GM18507 (cell line): ENCODE measurements around the gene AK5.
"Not testable (repeated sequence)": the region's sequence is repeated elsewhere in the genome, so short reads cannot be mapped to it uniquely, and the experiment has no call there.

ENCODE experiments used
- DNase-seq: peaks from one replicate; pipeline ENCODE4 v3.0.0; 2011; ENCODE audit warnings: low read depth; ENCODE audit not compliant: insufficient read length; ENCODE audit errors: extremely low spot score
- FAIRE-seq: peaks from 2 replicates; lab custom pipeline; 2011; peaks lifted over from hg19 to GRCh38; lab: Jason Lieb, UNC

Gene AK5

DNA sequence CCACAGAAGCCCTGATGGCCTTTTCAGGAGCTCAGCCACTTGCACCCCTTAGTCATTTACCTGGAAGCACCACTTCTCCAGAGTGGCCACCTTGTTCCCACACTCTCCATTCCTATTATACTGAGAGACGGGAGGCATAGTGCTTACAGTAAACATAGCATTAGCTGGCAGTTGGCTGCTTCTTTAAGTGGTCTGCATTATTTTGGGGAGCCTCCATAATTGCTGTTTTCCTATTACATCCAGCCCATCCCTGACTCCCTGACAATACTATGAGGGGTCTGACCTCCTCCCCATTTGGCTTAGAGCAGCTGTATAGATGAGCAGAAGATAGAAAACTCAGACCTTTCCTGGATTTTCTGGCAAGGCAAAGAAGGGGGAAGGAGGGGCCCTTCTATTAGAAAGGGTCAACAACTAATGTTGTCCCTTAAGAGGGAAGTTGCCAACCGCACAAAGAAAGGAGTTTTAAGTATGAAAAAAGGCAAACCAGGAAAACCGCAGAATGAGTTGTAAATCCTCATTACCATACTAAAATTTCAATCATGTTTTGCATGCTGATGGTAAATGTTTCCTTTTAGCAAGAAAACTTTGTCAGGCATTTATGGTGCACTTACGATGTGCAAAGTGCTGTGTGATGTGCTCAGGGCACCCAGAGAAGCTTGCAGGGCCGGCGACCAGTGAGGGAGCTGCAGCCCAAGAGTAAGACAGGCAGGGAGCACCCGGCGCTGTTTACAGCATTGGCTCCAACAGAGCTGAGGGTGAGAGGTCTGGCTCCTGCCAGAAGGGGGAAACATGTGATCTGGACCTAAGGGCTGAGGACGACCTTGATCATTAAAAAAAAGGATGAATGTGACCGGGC, 233.3 kb downstream of the AK5 start:
- FAIRE-seq: no peak
- no peak for DNase-seq

DNA sequence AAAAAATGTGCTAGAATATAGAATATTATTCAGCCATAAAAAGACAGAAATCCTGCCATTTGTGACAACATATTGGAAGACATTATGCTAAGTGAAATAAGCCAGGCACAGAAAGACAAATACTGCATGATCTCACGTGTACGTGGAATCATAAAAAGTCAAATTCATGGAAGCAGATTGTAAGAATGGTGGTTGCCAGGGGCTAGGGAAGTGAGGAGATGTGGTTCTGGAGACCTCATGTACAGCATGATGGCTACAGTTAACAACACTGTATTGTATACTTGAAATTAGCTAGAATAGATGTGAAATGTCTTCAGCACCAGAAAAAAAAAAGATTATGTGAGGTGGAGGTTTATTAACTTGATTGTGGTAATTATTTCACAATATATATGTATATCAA, 234.3 kb downstream of the AK5 start:
- DNase-seq (no peak), FAIRE-seq (no peak)

DNA sequence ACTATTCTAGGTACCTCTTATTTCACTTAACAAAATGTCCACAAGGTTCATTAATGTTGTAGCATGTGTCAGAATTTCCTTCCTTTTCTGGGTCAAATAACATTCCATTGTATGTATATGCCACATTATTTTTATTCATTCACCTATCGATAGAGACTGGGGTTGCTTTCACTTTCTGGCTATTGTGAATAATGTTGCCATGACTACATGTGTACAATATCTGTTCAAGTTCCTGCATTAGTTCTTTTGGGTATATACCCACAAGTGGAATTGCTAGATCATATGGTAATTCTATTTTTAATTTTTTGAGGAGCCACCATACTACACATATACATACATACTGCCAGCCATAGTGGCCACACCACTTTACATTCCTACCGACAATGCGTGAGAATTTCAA, 242.2 kb downstream of the AK5 start:
- DNase-seq (no peak), FAIRE-seq (no peak)

- not testable (repeated sequence) for FAIRE-seq, DNase-seq
Measured at GRCh38 chr1:77531149-77531548, 249.3 kb downstream of the AK5 start.

DNA sequence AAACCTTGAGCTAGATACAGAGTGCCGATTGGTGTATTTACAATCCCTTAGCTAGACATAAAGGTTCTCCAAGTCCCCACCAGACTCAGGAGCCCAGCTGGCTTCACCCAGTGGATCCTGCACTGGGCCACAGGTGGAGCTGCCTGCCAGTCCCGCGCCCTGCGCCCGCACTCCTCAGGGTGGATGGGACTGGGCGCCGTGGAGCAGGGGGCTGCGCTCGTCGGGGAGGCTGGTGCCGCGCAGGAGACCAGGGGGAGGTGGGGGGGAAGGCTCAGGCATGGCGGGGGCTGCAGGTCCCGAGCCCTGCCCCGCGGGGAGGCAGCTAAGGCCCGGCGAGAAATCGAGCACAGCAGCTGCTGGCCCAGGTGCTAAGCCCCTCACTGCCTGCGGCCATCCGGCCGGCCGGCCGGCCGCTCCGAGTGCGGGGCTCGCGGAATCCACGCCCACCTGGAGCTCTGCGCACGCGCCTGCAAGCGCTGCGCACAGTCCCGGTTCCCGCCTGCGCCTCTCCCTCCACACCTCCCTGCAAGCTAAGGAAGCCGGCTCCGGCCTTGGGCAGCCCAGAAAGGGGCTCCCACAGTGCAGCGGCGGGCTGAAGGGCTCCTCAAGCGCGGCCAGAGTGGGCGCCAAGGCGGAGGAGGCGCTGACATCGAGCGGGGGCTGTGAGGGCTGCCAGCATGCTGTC, 249.9 kb downstream of the AK5 start:
- not testable (repeated sequence) for DNase-seq, FAIRE-seq

DNA sequence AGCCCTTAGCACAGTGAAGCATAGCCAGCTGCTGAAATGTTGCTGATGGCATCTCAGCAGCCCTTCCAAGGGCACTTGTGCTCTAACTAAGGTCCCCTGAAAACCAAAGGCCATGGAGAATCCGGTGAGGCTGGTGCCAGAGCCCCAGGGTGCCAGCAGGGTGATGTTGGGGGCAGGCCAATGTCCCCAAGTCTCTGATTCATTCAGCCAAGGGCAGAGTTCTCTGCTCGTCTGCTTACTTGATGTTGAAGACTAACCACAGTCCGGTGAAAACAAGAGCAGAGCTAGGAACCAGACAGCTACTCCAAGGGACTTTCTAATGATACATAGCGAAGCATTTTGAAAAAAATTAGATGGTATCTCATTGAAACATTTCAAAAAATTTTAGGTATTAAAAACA, 250.8 kb downstream of the AK5 start:
- no peak for FAIRE-seq
- DNase-seq: no peak

DNA sequence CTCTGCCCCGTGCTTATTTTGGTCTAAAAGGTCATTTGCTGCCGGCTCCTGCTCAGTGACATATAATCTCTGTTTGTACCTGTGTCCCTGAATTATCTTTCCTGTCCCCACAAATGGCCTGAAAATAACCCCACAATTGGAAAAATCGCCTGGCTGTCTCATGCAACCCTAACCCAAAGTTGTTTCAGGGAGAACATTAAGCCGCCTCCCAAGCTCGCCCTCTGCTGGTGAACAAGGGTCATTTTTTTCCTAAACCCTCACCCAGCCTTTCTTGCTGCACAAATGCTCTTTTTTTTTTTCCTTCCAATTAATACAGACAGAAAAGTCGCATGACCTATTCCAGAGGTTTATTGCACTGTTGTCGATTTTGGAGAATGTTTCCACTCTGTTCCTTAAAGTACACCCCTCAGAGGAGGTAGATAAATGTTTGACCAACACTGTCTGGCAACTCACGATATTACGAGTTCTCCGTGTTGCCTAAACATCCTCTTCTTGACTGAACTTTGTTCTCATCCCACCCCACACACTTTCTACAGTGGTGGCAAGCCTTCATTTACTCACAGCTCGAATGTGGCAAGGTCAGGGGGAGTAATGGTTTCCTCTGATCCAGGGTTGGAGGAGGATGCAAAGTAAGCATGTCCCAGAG, 252.0 kb downstream of the AK5 start:
- peak; percentile 20 for DNase-seq
- FAIRE-seq: peak; percentile 81

DNA sequence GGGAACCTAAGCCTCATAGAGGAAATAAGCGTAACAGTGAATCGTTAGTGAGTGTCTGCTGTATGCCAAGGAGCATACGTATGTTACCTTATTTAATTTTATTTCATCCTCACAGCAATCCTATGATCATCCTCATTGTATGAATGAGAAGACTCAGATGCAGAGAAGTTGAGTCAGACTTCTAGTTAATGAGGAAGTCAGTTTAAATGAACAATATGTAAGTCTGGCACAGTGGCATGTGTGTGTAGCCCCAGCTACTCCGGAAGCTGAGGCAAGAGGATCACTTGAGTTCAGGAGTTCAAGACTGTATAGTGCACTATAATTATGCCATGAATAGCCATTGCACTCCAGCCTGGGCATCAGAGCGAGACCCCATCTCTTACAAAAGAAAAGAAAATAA, 252.6 kb downstream of the AK5 start:
- DNase-seq (no peak), FAIRE-seq (no peak)

- no peak for FAIRE-seq
- no peak for DNase-seq
Measured at GRCh38 chr1:77536813-77537212, 255.0 kb downstream of the AK5 start.

GRCh38 chr1:77538956-77539518, 257.2 kb downstream of the AK5 start:
- FAIRE-seq (peak; percentile 55), DNase-seq (peak; percentile 14)

- DNase-seq: no peak
- no peak for FAIRE-seq
Measured at GRCh38 chr1:77539519-77540142, 257.8 kb downstream of the AK5 start.

- FAIRE-seq: peak; percentile 12
- DNase-seq: no peak
Measured at GRCh38 chr1:77540501-77541161, 258.8 kb downstream of the AK5 start.

GRCh38 chr1:77541162-77541545, 259.3 kb downstream of the AK5 start:
- FAIRE-seq (peak; percentile 74), DNase-seq (no peak)

GRCh38 chr1:77542813-77543420, 261.1 kb downstream of the AK5 start:
- FAIRE-seq: no peak
- no peak for DNase-seq

DNA sequence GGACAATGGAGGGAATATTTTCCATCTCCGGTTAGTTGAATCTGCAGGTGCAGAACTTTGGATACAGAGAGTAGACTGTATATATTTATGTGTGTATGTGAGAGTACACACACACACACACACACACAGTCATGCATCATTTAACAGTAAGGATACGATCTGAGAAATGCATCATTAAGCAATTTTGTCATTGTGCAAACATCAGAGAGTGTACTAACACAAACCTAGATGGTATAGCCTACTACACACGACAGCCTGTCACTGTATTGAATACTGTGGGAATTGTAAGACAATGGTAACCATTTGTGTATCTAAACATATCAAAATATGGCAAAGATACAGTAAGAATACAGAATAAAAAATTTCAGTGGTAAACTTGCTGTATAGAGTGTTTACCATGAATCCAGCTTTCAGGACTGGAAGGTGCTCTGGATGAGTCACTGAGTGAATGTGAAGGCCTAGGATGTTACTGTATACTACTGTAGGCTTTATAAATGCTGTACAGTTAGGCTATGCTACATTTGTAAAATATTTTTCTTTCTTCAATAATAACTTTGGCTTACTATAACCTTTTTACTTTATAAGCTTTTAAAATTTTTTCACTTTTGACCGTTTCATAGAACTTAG, 262.1 kb downstream of the AK5 start:
- DNase-seq: no peak
- FAIRE-seq: no peak

GRCh38 chr1:77544845-77545244, 263.0 kb downstream of the AK5 start:
- no peak for FAIRE-seq
- DNase-seq: no peak

DNA sequence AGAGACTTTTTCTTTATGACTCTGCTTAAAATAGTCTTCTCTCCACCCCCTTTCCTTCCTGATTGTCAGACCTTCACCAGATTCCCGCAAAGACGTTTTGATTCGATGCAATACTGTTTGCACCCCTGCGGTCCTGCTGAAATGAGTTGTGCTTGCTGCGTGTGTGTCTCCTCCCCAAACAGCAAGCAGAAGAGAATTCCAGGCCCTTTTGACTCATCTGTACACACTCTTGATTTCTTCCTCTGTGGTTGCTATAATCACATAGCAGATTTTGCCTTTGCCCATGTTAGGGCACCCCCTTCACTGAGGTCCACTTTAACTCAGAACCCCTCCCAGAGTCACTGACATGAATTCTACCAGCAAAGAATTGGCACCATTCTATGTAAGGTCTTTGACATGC, 264.2 kb downstream of the AK5 start:
- FAIRE-seq (no peak), DNase-seq (no peak)

DNA sequence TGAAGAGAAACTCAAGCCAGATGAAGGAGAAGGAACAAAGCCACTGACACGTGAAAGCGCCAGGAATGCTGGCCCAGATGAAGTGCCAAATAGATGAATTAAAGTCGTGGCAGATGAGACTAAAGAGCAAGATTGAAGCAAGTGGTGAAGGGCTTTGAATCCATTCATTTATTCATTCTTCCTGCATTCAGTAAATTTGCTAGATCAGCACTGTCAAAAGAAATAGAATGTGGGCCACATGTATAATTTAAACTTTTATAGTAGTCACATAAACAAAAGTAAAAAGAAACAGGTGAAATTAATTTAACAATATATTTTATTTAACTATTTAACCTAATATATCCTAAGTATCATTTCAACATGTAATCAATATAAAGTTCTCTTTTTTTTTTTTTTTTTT, 265.1 kb downstream of the AK5 start:
- FAIRE-seq (no peak), DNase-seq (no peak)
